Ectodermal cell (in vitro differentiated cells): ENCODE results near the gene MYO1D.
A peak's percentile ranks its signal among the peaks of the same experiment; 100 is the strongest.
"Not testable (repeated sequence)": the region's sequence is repeated elsewhere in the genome, so short reads cannot be mapped to it uniquely, and the experiment has no call there.

Source experiments
- H3K27ac ChIP-seq: 2 replicates; pipeline ENCODE4 v1.7.0; 2013; ENCODE audit warnings: mild to moderate bottlenecking, low read depth, low read length; ENCODE audit not compliant: insufficient read depth, poor library complexity, severe bottlenecking
- H3K27me3 ChIP-seq: 2 replicates; pipeline ENCODE4 v1.7.0; 2013; ENCODE audit warnings: mild to moderate bottlenecking, low read length; ENCODE audit not compliant: insufficient read depth, control insufficient read depth, poor library complexity, severe bottlenecking
- H3K36me3 ChIP-seq: one replicate; pipeline ENCODE4 v1.7.0; 2013; ENCODE audit warnings: low read length; ENCODE audit not compliant: control insufficient read depth, insufficient read depth
- H3K4me1 ChIP-seq: one replicate; pipeline ENCODE4 v1.7.0; 2013; ENCODE audit warnings: low read length; ENCODE audit not compliant: control insufficient read depth, insufficient read depth
- H3K4me3 ChIP-seq: 2 replicates; pipeline ENCODE4 v1.7.0; 2013; ENCODE audit warnings: low read depth, low read length, control low read depth; ENCODE audit not compliant: insufficient read depth
- H3K9me3 ChIP-seq: 2 replicates; pipeline ENCODE4 v1.7.0; 2013; ENCODE audit warnings: mild to moderate bottlenecking, low read length, moderate library complexity; ENCODE audit not compliant: control insufficient read depth
- WGBS, 2 experiments: methylation state at CpG; one replicate each; pipeline ENCODE4 v1.1.7; 2013; ENCODE audit warnings: missing lambda C conversion rate in 2 of 2; 5-methylcytosine and 5-hydroxymethylcytosine counted together

The MYO1D gene

DNA sequence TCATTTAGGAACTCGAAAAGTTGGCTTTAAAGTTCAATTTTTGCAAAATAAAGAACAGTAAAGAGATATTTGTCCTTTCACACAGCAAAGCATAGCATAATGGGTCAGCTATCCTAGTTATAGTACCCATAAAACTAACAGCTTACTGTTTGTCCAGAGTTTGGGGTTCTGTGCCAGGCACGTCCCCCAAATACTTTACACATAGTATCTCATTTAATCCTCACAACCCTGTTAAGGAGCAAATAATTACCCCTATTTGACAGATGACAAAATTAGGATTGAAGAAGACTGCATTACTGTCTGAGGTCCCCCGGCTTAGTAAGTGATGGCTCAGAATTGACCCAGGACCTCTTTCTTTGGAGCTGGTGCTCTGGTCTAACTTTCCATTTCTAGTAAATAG lies 52.6 kb downstream of the MYO1D start:
- Histone ChIP-seq H3K4me1 (no peaks in the 10 kb centered on the region), H3K27ac (no peak overlapping the region), H3K27me3 (no peaks in the 10 kb centered on the region), H3K4me3 (no peak overlapping the region), H3K9me3 (no peaks in the 10 kb centered on the region), H3K36me3 (no peaks in the 10 kb centered on the region)
- WGBS, 2 experiments: 82 to 85% methylated on average over 3 of the region's 3 CpGs

DNA sequence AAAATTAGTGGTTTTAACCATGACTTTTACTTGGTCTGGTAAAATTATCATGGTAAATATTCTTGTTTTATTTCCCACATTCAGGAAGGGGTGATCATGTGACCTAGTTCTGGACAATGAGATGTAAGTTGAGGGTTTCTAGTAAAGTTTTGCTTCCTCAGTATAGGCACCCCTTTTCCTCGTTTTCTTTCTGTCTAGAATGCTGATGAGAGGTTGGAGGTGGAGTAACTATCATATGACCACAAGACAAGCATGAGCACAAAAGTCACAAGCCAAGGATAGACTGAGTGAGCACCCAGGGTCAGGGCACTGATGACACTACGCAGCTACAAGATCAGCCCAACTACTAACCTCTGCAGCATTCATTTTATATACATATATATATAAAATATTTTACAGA lies 53.9 kb downstream of the MYO1D start:
- H3K9me3 ChIP-seq: no peaks in the 10 kb centered on the region
- no peaks in the 10 kb centered on the region for H3K36me3 ChIP-seq
- H3K4me3 ChIP-seq: no peak overlapping the region
- no peak overlapping the region for H3K27ac ChIP-seq
- 88 to 92% methylated on average over 2 of the region's 2 CpGs for WGBS, 2 experiments
- H3K27me3 ChIP-seq: no peaks in the 10 kb centered on the region
- H3K4me1 ChIP-seq: no peaks in the 10 kb centered on the region

DNA sequence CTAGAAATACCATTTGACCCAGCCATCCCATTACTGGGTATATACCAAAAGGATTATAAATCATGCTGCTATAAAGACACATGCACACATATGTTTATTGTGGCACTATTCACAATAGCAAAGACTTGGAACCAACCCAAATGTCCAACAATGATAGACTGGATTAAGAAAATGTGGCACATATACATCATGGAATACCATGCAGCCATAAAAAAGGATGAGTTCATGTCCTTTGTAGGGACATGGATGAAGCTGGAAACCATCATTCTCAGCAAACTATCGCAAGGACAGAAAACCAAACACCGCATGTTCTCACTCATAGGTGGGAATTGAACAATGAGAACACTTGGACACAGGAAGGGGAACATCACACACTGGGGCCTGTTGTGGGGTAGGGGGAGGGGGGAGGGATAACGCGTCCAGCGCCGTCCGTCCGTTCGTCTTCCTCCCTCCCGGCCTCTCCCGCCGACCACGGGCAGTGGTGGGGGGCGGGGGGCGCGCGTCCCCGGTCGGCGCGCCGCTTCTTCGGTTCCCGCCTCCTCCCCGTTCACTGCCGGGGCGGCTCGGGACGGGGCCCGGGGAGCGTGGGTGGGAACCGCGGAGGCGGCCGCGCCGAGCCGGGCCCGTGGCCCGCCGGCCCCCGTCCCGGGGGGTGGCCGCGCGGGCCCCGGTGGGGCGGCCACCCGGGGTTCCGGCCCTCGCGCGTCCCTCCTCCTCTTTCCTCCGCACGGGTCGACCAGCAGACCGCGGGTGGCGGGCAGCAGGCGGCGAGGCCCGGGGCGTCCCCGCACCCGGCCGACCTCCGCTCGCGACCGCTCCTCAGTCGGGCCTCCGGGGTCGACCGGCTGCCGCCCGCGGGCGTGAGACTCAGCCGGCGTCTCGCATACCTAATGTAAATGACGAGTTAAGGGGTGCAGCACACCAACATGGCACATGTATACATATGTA lies 54.7 kb downstream of the MYO1D start:
- not testable (repeated sequence) for H3K36me3 ChIP-seq, H3K4me1 ChIP-seq, H3K27me3 ChIP-seq, H3K9me3 ChIP-seq, H3K27ac ChIP-seq
- H3K4me3 ChIP-seq: peak overlapping the region; percentile 22
- WGBS, 2 experiments: 46 to 50% methylated on average over 73 to 80 of the region's 82 CpGs

DNA sequence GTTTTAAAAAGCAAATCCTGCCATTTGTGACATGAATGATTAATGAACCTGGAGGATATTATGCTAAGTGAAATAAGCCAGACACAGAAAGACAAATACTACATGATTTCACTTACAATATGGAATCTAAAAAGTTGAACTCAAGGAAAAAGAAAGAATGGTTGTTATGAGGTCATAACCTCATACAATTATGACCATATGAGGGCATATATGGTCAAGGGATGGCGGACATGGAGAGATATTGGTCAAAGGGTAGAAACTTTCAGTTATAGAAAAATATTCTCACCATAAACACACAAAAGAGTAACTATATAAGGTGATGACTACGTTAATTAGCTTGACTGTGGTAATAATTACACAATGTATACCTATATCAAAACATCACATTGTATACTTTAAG lies 56.5 kb downstream of the MYO1D start:
- H3K27ac ChIP-seq: no peak overlapping the region
- no peak overlapping the region for H3K4me3 ChIP-seq
- no peaks in the 10 kb centered on the region for H3K4me1 ChIP-seq
- no peaks in the 10 kb centered on the region for H3K9me3 ChIP-seq
- no peaks in the 10 kb centered on the region for H3K27me3 ChIP-seq
- WGBS, 2 experiments: no CpG with 5 or more reads among the region's 2 CpGs
- H3K36me3 ChIP-seq: no peaks in the 10 kb centered on the region

DNA sequence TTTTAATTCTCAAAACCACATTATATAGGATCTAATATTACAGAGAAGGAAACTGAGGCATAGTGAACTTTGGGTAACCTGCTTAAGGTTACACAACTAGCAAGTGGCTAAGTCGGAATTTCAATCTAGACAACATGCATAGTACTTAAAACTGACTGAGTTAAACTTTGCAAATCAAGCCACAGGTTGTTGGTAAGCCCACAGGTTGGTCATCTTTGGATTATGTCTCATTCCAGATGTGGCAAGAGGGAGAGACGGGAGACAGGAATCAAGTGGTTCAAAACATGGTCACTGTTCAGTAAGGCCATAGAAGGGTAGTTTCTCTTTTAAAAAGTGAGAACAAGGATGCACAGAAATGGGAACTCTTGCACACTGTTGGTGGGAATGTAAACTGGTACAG lies 57.1 kb downstream of the MYO1D start:
- 93 to 95% methylated on average over 2 of the region's 2 CpGs for WGBS, 2 experiments
- no peak overlapping the region for H3K4me3 ChIP-seq
- H3K36me3 ChIP-seq: no peaks in the 10 kb centered on the region
- H3K9me3 ChIP-seq: no peaks in the 10 kb centered on the region
- H3K27ac ChIP-seq: no peak overlapping the region
- no peaks in the 10 kb centered on the region for H3K4me1 ChIP-seq
- H3K27me3 ChIP-seq: no peaks in the 10 kb centered on the region

DNA sequence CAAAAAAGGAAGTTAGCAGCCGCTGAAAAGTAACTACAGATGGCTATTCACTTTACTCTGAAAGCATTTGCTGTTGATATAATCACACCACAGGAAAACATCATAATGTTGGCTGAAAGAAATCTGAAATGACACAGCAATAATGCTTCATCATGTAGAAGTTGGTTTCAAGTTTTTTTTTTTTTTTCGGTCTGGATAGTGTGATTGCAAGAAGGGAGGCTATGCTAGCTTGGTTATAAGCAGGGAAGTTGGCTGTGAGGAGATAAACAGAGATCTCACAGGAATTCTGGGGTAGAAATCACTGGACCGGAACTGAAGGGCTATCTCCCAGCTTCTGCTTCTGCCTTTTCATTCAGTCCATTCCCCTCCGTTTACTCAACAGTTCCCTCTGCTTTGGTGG lies 57.9 kb downstream of the MYO1D start:
- no peak overlapping the region for H3K4me3 ChIP-seq
- no peaks in the 10 kb centered on the region for H3K36me3 ChIP-seq
- no peaks in the 10 kb centered on the region for H3K27me3 ChIP-seq
- WGBS, 2 experiments: 88 to 92% methylated on average over 4 of the region's 4 CpGs
- no peak overlapping the region for H3K27ac ChIP-seq
- no peaks in the 10 kb centered on the region for H3K9me3 ChIP-seq
- no peaks in the 10 kb centered on the region for H3K4me1 ChIP-seq

DNA sequence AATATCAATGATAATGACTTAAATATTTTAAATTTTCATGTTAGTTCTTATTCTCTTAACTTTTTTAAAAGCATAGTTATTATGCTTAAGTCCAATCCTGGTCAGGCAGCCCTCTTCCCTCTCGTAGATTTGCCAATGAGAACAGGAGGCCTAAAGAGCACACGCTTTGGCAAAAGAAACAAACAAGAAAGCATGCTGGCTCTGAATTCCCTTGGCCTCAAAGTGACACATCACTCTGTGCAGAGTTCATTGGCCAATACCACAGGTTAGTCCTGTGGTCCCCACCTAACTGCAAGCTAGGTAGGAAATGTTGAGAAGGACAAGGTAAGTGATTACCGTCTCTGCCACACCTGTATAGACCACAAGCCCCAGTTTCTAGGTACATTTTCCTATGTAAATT lies 61.5 kb downstream of the MYO1D start:
- no peaks in the 10 kb centered on the region for H3K27me3 ChIP-seq
- H3K9me3 ChIP-seq: no peaks in the 10 kb centered on the region
- no peak overlapping the region for H3K27ac ChIP-seq
- no peaks in the 10 kb centered on the region for H3K4me1 ChIP-seq
- 88 to 96% methylated on average over 3 of the region's 3 CpGs for WGBS, 2 experiments
- H3K4me3 ChIP-seq: no peak overlapping the region
- H3K36me3 ChIP-seq: no peaks in the 10 kb centered on the region

DNA sequence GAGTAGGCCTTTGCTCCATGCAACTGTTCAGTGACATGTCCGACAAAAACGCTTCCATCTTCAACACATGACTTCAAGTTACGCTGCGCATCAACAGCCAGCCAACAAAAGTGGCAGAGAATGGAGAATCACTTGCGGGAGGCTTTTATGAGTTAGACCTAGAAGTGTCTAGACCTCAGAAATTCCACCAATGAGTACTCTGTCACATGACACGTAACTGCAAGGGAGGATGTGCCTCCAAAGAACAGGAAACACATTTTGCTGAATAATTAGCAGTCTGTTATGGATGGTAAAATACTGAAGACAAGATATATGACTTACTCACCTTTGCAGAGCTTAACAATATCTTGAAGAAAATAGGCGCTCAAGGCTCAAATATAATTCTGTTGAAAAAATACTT lies 62.1 kb downstream of the MYO1D start:
- H3K27me3 ChIP-seq: no peaks in the 10 kb centered on the region
- no peak overlapping the region for H3K27ac ChIP-seq
- H3K36me3 ChIP-seq: no peaks in the 10 kb centered on the region
- no peaks in the 10 kb centered on the region for H3K4me1 ChIP-seq
- no peak overlapping the region for H3K4me3 ChIP-seq
- H3K9me3 ChIP-seq: no peaks in the 10 kb centered on the region
- WGBS, 2 experiments: 92 to 94% methylated on average over 6 of the region's 7 CpGs

DNA sequence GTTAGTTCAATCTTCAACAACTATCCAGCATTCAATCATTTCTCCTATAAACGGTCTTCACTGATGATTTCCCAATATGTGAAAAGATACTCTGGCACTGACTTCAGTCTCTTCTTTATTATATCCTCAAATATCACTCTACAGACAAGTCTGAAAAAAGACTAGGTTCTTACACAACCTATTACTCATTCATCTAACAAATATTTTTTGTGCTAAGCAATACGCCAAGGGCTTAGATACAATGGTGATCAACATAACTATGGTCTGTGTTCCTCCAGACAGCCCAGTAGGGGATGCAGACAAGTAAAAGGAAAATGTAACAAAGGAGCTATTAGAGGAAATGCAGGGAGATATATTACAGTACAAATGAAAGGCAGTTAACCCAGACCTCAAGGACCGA lies 63.9 kb downstream of the MYO1D start:
- H3K27ac ChIP-seq: no peak overlapping the region
- H3K9me3 ChIP-seq: no peaks in the 10 kb centered on the region
- WGBS, 2 experiments: 86 to 87% methylated on average over 3 of the region's 3 CpGs
- no peaks in the 10 kb centered on the region for H3K36me3 ChIP-seq
- no peaks in the 10 kb centered on the region for H3K27me3 ChIP-seq
- H3K4me1 ChIP-seq: no peaks in the 10 kb centered on the region
- H3K4me3 ChIP-seq: no peak overlapping the region

DNA sequence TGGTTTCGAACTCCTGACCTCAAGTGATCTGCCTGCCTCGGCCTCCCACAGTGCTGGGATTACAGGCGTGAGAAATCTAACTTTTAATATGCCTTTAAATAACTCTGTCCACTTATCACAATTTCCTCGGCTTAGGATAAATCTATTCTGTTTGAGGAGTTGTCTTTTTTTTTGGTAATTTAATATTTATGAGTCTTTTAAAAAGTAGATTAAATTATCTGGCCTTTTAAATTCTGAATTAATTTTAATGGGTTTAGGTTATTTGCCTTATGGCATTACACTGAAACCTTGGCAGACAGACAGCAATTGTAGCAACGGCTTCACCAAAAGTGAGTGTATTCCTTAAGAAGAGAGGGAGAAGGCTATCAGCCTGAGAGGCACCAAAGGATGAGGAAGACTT lies 66.2 kb downstream of the MYO1D start:
- no peak overlapping the region for H3K27ac ChIP-seq
- 96 to 97% methylated on average over 4 to 5 of the region's 5 CpGs for WGBS, 2 experiments
- no peaks in the 10 kb centered on the region for H3K9me3 ChIP-seq
- no peaks in the 10 kb centered on the region for H3K27me3 ChIP-seq
- no peaks in the 10 kb centered on the region for H3K4me1 ChIP-seq
- H3K4me3 ChIP-seq: no peak overlapping the region
- H3K36me3 ChIP-seq: no peaks in the 10 kb centered on the region
